Spinal cord (tissue), 10 donors: Measurements from ENCODE around the gene FRK. TPM values are rescaled to one million over a fixed set of nuclear protein-coding genes. Genes with fewer than 3 reads are reported as not detected.

Experiments
- DNase-seq, 6 donors: peaks; one replicate each; pipeline versions ENCODE4 v3.0.0 to v3.0.0-alpha.2; 2013 to 2015; ENCODE audit warnings: low spot score in 6 of 6, low read depth in 4 of 6
- H3K27ac ChIP-seq: one replicate; pipeline ENCODE4 v1.5.1; 2013; ENCODE audit warnings: low read depth, low read length, control low read depth
- H3K27me3 ChIP-seq: one replicate; pipeline ENCODE4 v1.6.1; 2013; ENCODE audit warnings: low read length; ENCODE audit not compliant: control insufficient read depth, insufficient read depth
- H3K36me3 ChIP-seq: one replicate; pipeline ENCODE4 v1.6.1; 2013; ENCODE audit warnings: low read length; ENCODE audit not compliant: control insufficient read depth, insufficient read depth
- H3K4me1 ChIP-seq: one replicate; pipeline ENCODE4 v1.6.1; 2013; ENCODE audit warnings: low read length; ENCODE audit not compliant: control insufficient read depth, insufficient read depth
- H3K4me3 ChIP-seq: one replicate; pipeline ENCODE4 v1.5.1; 2013; ENCODE audit warnings: low read depth, low read length, control low read depth
- H3K9me3 ChIP-seq: one replicate; pipeline ENCODE4 v1.6.1; 2013; ENCODE audit warnings: low read length; ENCODE audit not compliant: control insufficient read depth, insufficient read depth
- WGBS: methylation state at CpG from one replicate; pipeline ENCODE4 v1.1.5; 2013; ENCODE audit warnings: missing lambda C conversion rate; ENCODE audit not compliant: insufficient coverage; 5-methylcytosine and 5-hydroxymethylcytosine counted together
- polyA plus RNA-seq, 2 donors: library from polyadenylated mRNA; unstranded; fragments of 120-200 nt; gene quantifications; one replicate each; pipeline ENCODE4 v1.2.1, GENCODE V29; 2013; ENCODE audit not compliant: insufficient read length in 2 of 2
- total RNA-seq, 2 donors: library from RNA; depleted of rRNA in 1 of 2; stranded (reverse); fragments of 120-200 nt in 1 of 2; fragments of >200 nt in 1 of 2; gene quantifications; one replicate each; pipeline versions ENCODE4 v1.2.3 to v1.2.4, GENCODE V29; 2013 to 2014
- donor health status: healthy.

The FRK gene
- total and polyA plus RNA-seq, 4 donors, result 0.43 to 2.1 (median 1.2) TPM

- no peak overlapping the region for H3K27ac ChIP-seq
- H3K4me3 ChIP-seq, result no peak overlapping the region
- DNase-seq, result peak in 2 of 6 donors; percentile 54 to 74
- H3K27me3 ChIP-seq, result no peaks in the 10 kb centered on the region
- no peaks in the 10 kb centered on the region for H3K4me1 ChIP-seq
- H3K9me3 ChIP-seq, result no peaks in the 10 kb centered on the region
- 50% methylated on average over 2 of the region's 2 CpGs for WGBS
- H3K36me3 ChIP-seq, result no peaks in the 10 kb centered on the region
Observed at GRCh38 chr6:115902436-115902835, 158.3 kb downstream of the FRK start.

DNA sequence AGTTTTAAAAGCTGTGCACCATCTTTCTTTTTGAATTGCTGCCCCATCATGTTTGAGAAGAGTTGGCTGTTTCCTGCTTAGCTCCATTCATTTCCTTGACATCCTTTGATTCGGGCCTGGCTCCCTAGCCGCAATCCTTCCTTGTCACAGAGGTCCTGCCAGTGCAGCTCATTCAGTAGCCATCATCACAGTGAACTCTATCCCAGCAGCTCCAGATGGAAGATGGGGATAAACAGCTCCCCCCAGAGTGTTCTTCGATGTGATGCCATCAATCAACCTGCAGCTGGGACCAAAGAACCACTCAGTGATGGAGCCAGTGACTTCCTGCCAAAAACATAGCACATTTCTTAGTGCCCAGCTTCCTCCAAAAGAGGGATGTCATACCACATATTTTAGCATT lies 158.8 kb downstream of the FRK start:
- Histone ChIP-seq H3K36me3 (no peaks in the 10 kb centered on the region), H3K9me3 (no peaks in the 10 kb centered on the region), H3K27ac (no peak overlapping the region), H3K4me1 (no peaks in the 10 kb centered on the region), H3K4me3 (no peak overlapping the region), H3K27me3 (peaks cover 2% of the 10 kb centered on the region)
- 18% methylated on average over 3 of the region's 3 CpGs for WGBS
- DNase-seq, result peak in 5 of 6 donors; percentile 13 to 84 (median 40)

- Histone ChIP-seq H3K27me3 (peaks cover 2% of the 10 kb centered on the region), H3K4me1 (no peaks in the 10 kb centered on the region), H3K4me3 (no peak overlapping the region), H3K27ac (no peak overlapping the region), H3K9me3 (no peaks in the 10 kb centered on the region), H3K36me3 (no peaks in the 10 kb centered on the region)
- WGBS, result 90% methylated on average over 3 of the region's 4 CpGs
- no peak for DNase-seq
Observed at GRCh38 chr6:115899730-115900282, 160.9 kb downstream of the FRK start.

GRCh38 chr6:115898246-115898645 lies 162.4 kb downstream of the FRK start:
- DNase-seq, result no peak
- no peak overlapping the region for H3K4me3 ChIP-seq
- no CpG with 5 or more reads among the region's 1 CpG for WGBS
- no peaks in the 10 kb centered on the region for H3K9me3 ChIP-seq
- no peaks in the 10 kb centered on the region for H3K36me3 ChIP-seq
- H3K27ac ChIP-seq, result no peak overlapping the region
- H3K4me1 ChIP-seq, result no peaks in the 10 kb centered on the region
- peaks cover 2% of the 10 kb centered on the region for H3K27me3 ChIP-seq

DNA sequence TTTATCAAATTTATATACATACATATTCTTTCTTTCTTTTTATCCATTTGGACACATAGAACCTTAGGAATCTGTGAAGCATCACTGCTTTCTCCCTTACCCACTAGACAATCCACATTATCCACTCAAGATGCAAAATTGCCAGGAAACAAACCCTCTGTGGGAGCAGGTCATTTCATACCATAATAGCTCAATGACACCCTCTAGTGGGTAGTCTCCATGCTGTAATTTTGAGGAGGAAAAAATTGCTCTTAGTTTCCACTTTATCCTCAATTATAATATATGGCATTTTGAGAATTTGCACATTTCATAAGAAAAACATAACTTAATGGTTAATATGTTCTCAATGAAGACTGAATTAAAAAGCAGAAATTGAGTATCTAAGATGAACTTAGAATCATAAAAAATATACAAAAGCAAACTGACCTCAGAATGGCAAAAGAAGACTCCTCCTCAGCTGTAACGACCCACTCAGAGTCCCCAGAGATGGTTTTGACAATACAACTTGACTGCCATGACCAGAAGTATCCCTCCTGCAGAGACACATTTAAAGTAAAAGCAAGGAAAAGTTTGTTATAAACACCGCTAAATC lies 164.1 kb downstream of the FRK start:
- WGBS, result no CpG with 5 or more reads among the region's 2 CpGs
- H3K27me3 ChIP-seq, result peaks cover 2% of the 10 kb centered on the region
- no peaks in the 10 kb centered on the region for H3K9me3 ChIP-seq
- no peaks in the 10 kb centered on the region for H3K36me3 ChIP-seq
- DNase-seq, result peak in 5 of 6 donors; percentile 24 to 94 (median 65)
- no peak overlapping the region for H3K27ac ChIP-seq
- H3K4me1 ChIP-seq, result no peaks in the 10 kb centered on the region
- no peak overlapping the region for H3K4me3 ChIP-seq

GRCh38 chr6:115894426-115894992 lies 166.2 kb downstream of the FRK start:
- H3K4me1 ChIP-seq, result no peaks in the 10 kb centered on the region
- H3K27ac ChIP-seq, result no peak overlapping the region
- no peaks in the 10 kb centered on the region for H3K9me3 ChIP-seq
- peaks cover 2% of the 10 kb centered on the region for H3K27me3 ChIP-seq
- H3K4me3 ChIP-seq, result no peak overlapping the region
- WGBS, result 60% methylated on average over 1 of the region's 7 CpGs
- DNase-seq, result no peak
- no peaks in the 10 kb centered on the region for H3K36me3 ChIP-seq

DNA sequence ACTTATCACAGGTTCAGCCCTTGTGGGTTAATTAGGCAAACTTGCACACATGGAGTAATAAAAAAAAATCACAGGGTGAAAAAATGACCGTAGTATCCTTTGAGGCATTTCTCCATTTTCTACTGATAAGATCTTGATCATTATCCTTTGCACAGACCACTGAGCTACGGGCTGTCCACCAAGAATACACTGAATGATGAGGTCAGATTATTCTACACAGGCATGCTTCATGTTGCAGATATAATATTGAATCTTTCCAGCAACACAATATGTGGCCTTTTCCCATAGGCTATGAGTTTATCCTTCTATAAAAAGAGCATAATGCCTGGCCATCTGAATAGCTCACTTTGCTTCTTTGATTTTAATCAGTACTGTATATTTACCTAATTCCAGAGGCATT lies 168.9 kb downstream of the FRK start:
- no peaks in the 10 kb centered on the region for H3K9me3 ChIP-seq
- no peaks in the 10 kb centered on the region for H3K4me1 ChIP-seq
- no peak overlapping the region for H3K27ac ChIP-seq
- no peak overlapping the region for H3K4me3 ChIP-seq
- no CpG with 5 or more reads among the region's 2 CpGs for WGBS
- no peaks in the 10 kb centered on the region for H3K27me3 ChIP-seq
- no peak for DNase-seq
- H3K36me3 ChIP-seq, result no peaks in the 10 kb centered on the region

DNA sequence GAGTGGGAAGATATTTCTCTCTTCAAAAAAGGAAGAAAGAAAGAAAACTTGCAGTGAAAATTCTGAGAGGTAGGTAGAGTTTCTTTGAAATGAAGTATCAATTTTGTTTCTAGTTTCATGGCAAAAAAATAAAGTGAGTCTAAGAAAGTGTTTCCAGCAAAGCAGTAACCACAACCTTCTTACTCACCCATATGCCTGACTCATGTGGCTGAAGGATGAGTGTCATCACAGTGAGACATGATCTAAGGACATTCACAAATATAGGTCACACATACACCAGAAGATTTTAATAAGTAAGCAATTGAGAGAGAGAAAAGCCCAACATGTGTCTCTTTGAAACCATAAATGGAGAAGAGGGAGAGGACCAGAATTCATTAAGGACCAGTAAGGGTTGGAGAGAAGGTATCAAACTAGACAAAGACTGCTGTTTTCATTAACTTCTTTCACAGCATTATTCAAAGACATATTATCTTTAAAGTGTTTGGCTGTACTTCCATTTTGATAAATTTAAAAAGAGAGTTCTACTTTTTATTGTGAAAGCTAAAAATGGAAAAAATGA lies 169.5 kb downstream of the FRK start:
- Histone ChIP-seq H3K36me3 (no peaks in the 10 kb centered on the region), H3K9me3 (no peaks in the 10 kb centered on the region), H3K27ac (no peak overlapping the region), H3K4me3 (no peak overlapping the region), H3K27me3 (no peaks in the 10 kb centered on the region), H3K4me1 (no peaks in the 10 kb centered on the region)
- no peak for DNase-seq

GRCh38 chr6:115890238-115890637 lies 170.5 kb downstream of the FRK start:
- Histone ChIP-seq H3K4me1 (no peaks in the 10 kb centered on the region), H3K27ac (no peak overlapping the region), H3K27me3 (no peaks in the 10 kb centered on the region), H3K4me3 (no peak overlapping the region), H3K36me3 (no peaks in the 10 kb centered on the region), H3K9me3 (no peaks in the 10 kb centered on the region)
- 90% methylated on average over 3 of the region's 10 CpGs for WGBS
- DNase-seq, result no peak
